Kidney (tissue), 14 donors: Measurements from ENCODE around the gene SORBS1. TPM values are rescaled to one million over a fixed set of nuclear protein-coding genes. Genes with fewer than 3 reads are reported as not detected.

Source experiments
- DNase-seq, 5 donors: peaks; one replicate each; pipeline ENCODE4 v3.0.0-alpha.2; 2013 to 2020
- FAIRE-seq: peaks from 2 replicates; lab custom pipeline; 2012; peaks lifted over from hg19 to GRCh38; lab: Jason Lieb, UNC
- H3K27ac ChIP-seq, 2 donors: one replicate each; pipeline ENCODE4 v1.7.0; 2013; ENCODE audit warnings: low read depth in 2 of 2, low read length in 2 of 2, inconsistent platforms in 1 of 2
- H3K27me3 ChIP-seq: one replicate; pipeline ENCODE4 v1.7.1; 2013; ENCODE audit warnings: low read length, inconsistent platforms; ENCODE audit not compliant: control insufficient read depth, insufficient read depth
- H3K36me3 ChIP-seq, 3 donors: one replicate each; pipeline versions ENCODE4 v1.7.0 to v1.7.1; 2013; ENCODE audit warnings: low read length in 3 of 3, control low read depth in 1 of 3, inconsistent platforms in 1 of 3; ENCODE audit not compliant: insufficient read depth in 3 of 3, control insufficient read depth in 2 of 3
- H3K4me1 ChIP-seq, 3 donors: one replicate each; pipeline versions ENCODE4 v1.7.0 to v1.7.1; 2013; ENCODE audit warnings: low read length in 3 of 3, inconsistent platforms in 1 of 3, low read depth in 1 of 3; ENCODE audit not compliant: control insufficient read depth in 2 of 3, insufficient read depth in 2 of 3
- H3K4me3 ChIP-seq, 3 donors: one replicate each; pipeline versions ENCODE4 v1.7.0 to v1.8.1; 2013; ENCODE audit warnings: low read length in 3 of 3, control low read depth in 1 of 3, inconsistent platforms in 1 of 3
- H3K9ac ChIP-seq, 3 donors: one replicate each; pipeline versions ENCODE4 v1.7.0 to v1.7.1; 2013; ENCODE audit warnings: low read length in 3 of 3, control low read depth in 1 of 3, inconsistent platforms in 1 of 3
- H3K9me3 ChIP-seq, 3 donors: one replicate each; pipeline versions ENCODE4 v1.7.0 to v1.7.1; 2013; ENCODE audit warnings: low read length in 3 of 3, control low read depth in 1 of 3, inconsistent platforms in 1 of 3; ENCODE audit not compliant: control insufficient read depth in 2 of 3, insufficient read depth in 1 of 3
- CTCF ChIP-seq: IDR thresholded peaks from 3 replicates; pipeline ENCODE4 v1.5.1; 2012; ENCODE audit warnings: mild to moderate bottlenecking, moderate library complexity, borderline replicate concordance; ENCODE audit not compliant: insufficient read depth; ENCODE audit errors: extremely low read depth
- intact Hi-C: fragments of 100-400 bp; cut with DNase I; formaldehyde crosslinking; loops from one replicate; pipeline ENCODE4 v1.11.1; 2022
- polyA plus RNA-seq: library from polyadenylated mRNA; stranded (reverse); fragments of 350-450 nt; fragmentation: Illumina TruSeq; extraction: RNeasy Lipid Tissue Mini Kit (QIAGEN cat#74804); gene quantifications from one replicate; pipeline ENCODE4 v1.2.3, GENCODE V29; 2014; ENCODE audit warnings: low read depth, low replicate concordance; ENCODE audit not compliant: insufficient read depth
- total RNA-seq: library from RNA; stranded (reverse); fragmentation: NEBNext Ultra II Directional; extraction: Animal tissue kit (Norgen Biotek cat#: 25700); gene quantifications from one replicate; pipeline ENCODE4 v1.2.1, GENCODE V29; 2021
- donor health status: control.
- donor health status: control.
- donor health status: control.
- donor health status: control.
- donor health status: control.
- donor health status: DM: yes; HTN: yes; CAD: no.
- donor health status: Normal renal cell carcinoma (clear cell type).

Gene SORBS1
- total and polyA plus RNA-seq, 2 donors from 2014 or later = 12.2 to 91.7 TPM

GRCh38 chr10:95423164-95424005, 137.8 kb downstream of the SORBS1 start:
- intact Hi-C loops = loop anchor here (10.0 kb wide), 1 partner anchor 49 kb away; no protein-coding TSS in a partner anchor
- TF ChIP-seq CTCF = no peak
- H3K27me3 ChIP-seq = no peaks in the 10 kb centered on the region
- H3K27ac ChIP-seq = no peak overlapping the region
- H3K9ac ChIP-seq = no peak overlapping the region
- DNase-seq (no peak), FAIRE-seq (no peak)
- H3K9me3 ChIP-seq = no peaks in the 10 kb centered on the region
- H3K36me3 ChIP-seq = no peaks in the 10 kb centered on the region
- H3K4me1 ChIP-seq = peaks cover 0 to 2% (median 0%) of the 10 kb centered on the region in 3 donors
- H3K4me3 ChIP-seq = no peak overlapping the region

GRCh38 chr10:95422233-95422632, 138.9 kb downstream of the SORBS1 start:
- Histone ChIP-seq H3K9me3 (no peaks in the 10 kb centered on the region), H3K9ac (no peak overlapping the region), H3K4me3 (no peak overlapping the region), H3K27ac (no peak overlapping the region), H3K27me3 (no peaks in the 10 kb centered on the region), H3K36me3 (no peaks in the 10 kb centered on the region), H3K4me1 (peaks cover 0 to 2% (median 0%) of the 10 kb centered on the region in 3 donors)
- DNase-seq (no peak), FAIRE-seq (no peak)
- no peak for TF ChIP-seq CTCF
- intact Hi-C loops = loop anchor here (10.0 kb wide), 1 partner anchor 47 kb away; no protein-coding TSS in a partner anchor

GRCh38 chr10:95421782-95422181, 139.4 kb downstream of the SORBS1 start:
- Histone ChIP-seq H3K27me3 (no peaks in the 10 kb centered on the region), H3K4me1 (peaks cover 0 to 2% (median 0%) of the 10 kb centered on the region in 3 donors), H3K36me3 (no peaks in the 10 kb centered on the region), H3K9me3 (no peaks in the 10 kb centered on the region), H3K9ac (no peak overlapping the region), H3K4me3 (no peak overlapping the region), H3K27ac (no peak overlapping the region)
- FAIRE-seq (no peak), DNase-seq (no peak)
- no peak for TF ChIP-seq CTCF
- intact Hi-C loops = loop anchor here (10.0 kb wide), 1 partner anchor 47 kb away; no protein-coding TSS in a partner anchor
